Measurements from ENCODE around the gene NUDT10. TPM values are rescaled to one million over a fixed set of nuclear protein-coding genes. Genes with fewer than 3 reads are reported as not detected.
"Not testable (repeated sequence)": the region's sequence is repeated elsewhere in the genome, so short reads cannot be mapped to it uniquely, and the experiment has no call there.

NUDT10 gene
- polyA plus RNA-seq: 1 to 10 TPM in 3 of 4 donors, not detected in 1; 1.3 to 1.5 (median 1.4) TPM
- long read RNA-seq, donor 1, partial matches to known transcripts: 0 of 2 reads
- long read RNA-seq, donor 1, other reads (novel, unspliced or antisense): 0 of 2 reads
- long read RNA-seq, donor 2: 0 reads
- long read RNA-seq, donor 3: 0 reads
- long read RNA-seq, donor 4, partial matches to known transcripts: 0 of 1 reads
- long read RNA-seq, donor 4, other reads (novel, unspliced or antisense): 0 of 1 reads
- long read RNA-seq, donor 5, partial matches to known transcripts: 0 of 1 reads
- long read RNA-seq, donor 5, other reads (novel, unspliced or antisense): 0 of 1 reads
- long read RNA-seq, donor 6: 0 reads
- long read RNA-seq, donor 7, partial matches to known transcripts: 0 of 2 reads
- long read RNA-seq, donor 7, other reads (novel, unspliced or antisense): 0 of 2 reads
- long read RNA-seq, donor 8: 0 reads
- long read RNA-seq, donor 9: 0 reads
- long read RNA-seq, donor 10, partial matches to known transcripts: 0 of 4 reads
- long read RNA-seq, donor 10, other reads (novel, unspliced or antisense): 0 of 4 reads

GRCh38 chrX:51332188-51332942, at the start of gene NUDT10:
NUDT10 (plus strand) TSS chrX:51332822; CDS start chrX:51332966, 144 bp downstream.
- H3K9me3 ChIP-seq (ENCODE audit: control insufficient read depth in 2 of 2, insufficient read depth in 1 of 2, low read depth in 1 of 2, low read length in 1 of 2): no peaks in the 10 kb centered on the region
- 1 to 44% (median 16%) methylated on average over 19 to 68 of the region's 68 CpGs for WGBS, 3 donors
- peak within 1 kb of the TSS in 2 of 3 donors; percentile 1 to 35 for H3K4me3 ChIP-seq (ENCODE audit: low read depth in 1 of 3, low read length in 3 of 3)
- peaks cover 0 to 5% (median 2%) of the 10 kb centered on the region in 3 donors for H3K27me3 ChIP-seq (ENCODE audit: control insufficient read depth in 3 of 3, insufficient read depth in 3 of 3, low read length in 3 of 3)
- no peak for FAIRE-seq
- H3K27ac ChIP-seq (ENCODE audit: low read depth in 1 of 3, low read length in 2 of 3): no peak within 1 kb of the TSS
- peak in 1 of 2 donors; percentile 36 for DNase-seq
- H3K36me3 ChIP-seq (ENCODE audit: control insufficient read depth in 3 of 3, insufficient read depth in 2 of 3, low read depth in 1 of 3, low read length in 3 of 3): no peaks in the 10 kb centered on the region
- H3K4me1 ChIP-seq (ENCODE audit: control insufficient read depth in 3 of 3, insufficient read depth in 2 of 3, low read depth in 1 of 3, low read length in 2 of 3): no peaks in the 10 kb centered on the region

- FAIRE-seq (no peak), DNase-seq (no peak)
- no peak overlapping the region for H3K27ac ChIP-seq (ENCODE audit: low read depth in 1 of 3, low read length in 2 of 3)
- H3K36me3 ChIP-seq (ENCODE audit: control insufficient read depth in 3 of 3, insufficient read depth in 2 of 3, low read depth in 1 of 3, low read length in 3 of 3): no peaks in the 10 kb centered on the region
- no peak overlapping the region for H3K4me3 ChIP-seq (ENCODE audit: low read depth in 1 of 3, low read length in 3 of 3)
- H3K4me1 ChIP-seq (ENCODE audit: control insufficient read depth in 3 of 3, insufficient read depth in 2 of 3, low read depth in 1 of 3, low read length in 2 of 3): no peaks in the 10 kb centered on the region
- WGBS, 3 donors: 45 to 52% (median 50%) methylated on average over 3 of the region's 3 CpGs
- no peaks in the 10 kb centered on the region for H3K27me3 ChIP-seq (ENCODE audit: control insufficient read depth in 3 of 3, insufficient read depth in 3 of 3, low read length in 3 of 3)
- no peaks in the 10 kb centered on the region for H3K9me3 ChIP-seq (ENCODE audit: control insufficient read depth in 2 of 2, insufficient read depth in 1 of 2, low read depth in 1 of 2, low read length in 1 of 2)
Observed at GRCh38 chrX:51292421-51292820, 40.2 kb upstream of the NUDT10 start.

GRCh38 chrX:51296138-51296537, 36.5 kb upstream of the NUDT10 start:
- H3K36me3 ChIP-seq (ENCODE audit: control insufficient read depth in 3 of 3, insufficient read depth in 2 of 3, low read depth in 1 of 3, low read length in 3 of 3): no peaks in the 10 kb centered on the region
- no peaks in the 10 kb centered on the region for H3K4me1 ChIP-seq (ENCODE audit: control insufficient read depth in 3 of 3, insufficient read depth in 2 of 3, low read depth in 1 of 3, low read length in 2 of 3)
- no peak for DNase-seq
- H3K9me3 ChIP-seq (ENCODE audit: control insufficient read depth in 2 of 2, insufficient read depth in 1 of 2, low read depth in 1 of 2, low read length in 1 of 2): no peaks in the 10 kb centered on the region
- FAIRE-seq: no peak
- no peak overlapping the region for H3K27ac ChIP-seq (ENCODE audit: low read depth in 1 of 3, low read length in 2 of 3)
- H3K27me3 ChIP-seq (ENCODE audit: control insufficient read depth in 3 of 3, insufficient read depth in 3 of 3, low read length in 3 of 3): no peaks in the 10 kb centered on the region
- no peak overlapping the region for H3K4me3 ChIP-seq (ENCODE audit: low read depth in 1 of 3, low read length in 3 of 3)
- 71 to 92% (median 72%) methylated on average over 2 of the region's 2 CpGs for WGBS, 3 donors

- no peak for DNase-seq
- H3K4me3 ChIP-seq (ENCODE audit: low read depth in 1 of 3, low read length in 3 of 3): no peak overlapping the region
- 72 to 79% (median 75%) methylated on average over 1 of the region's 1 CpG for WGBS, 3 donors
- H3K27ac ChIP-seq (ENCODE audit: low read depth in 1 of 3, low read length in 2 of 3): no peak overlapping the region
- H3K9me3 ChIP-seq (ENCODE audit: control insufficient read depth in 2 of 2, insufficient read depth in 1 of 2, low read depth in 1 of 2, low read length in 1 of 2): no peaks in the 10 kb centered on the region
- FAIRE-seq: peak; percentile 44
- H3K36me3 ChIP-seq (ENCODE audit: control insufficient read depth in 3 of 3, insufficient read depth in 2 of 3, low read depth in 1 of 3, low read length in 3 of 3): no peaks in the 10 kb centered on the region
- H3K27me3 ChIP-seq (ENCODE audit: control insufficient read depth in 3 of 3, insufficient read depth in 3 of 3, low read length in 3 of 3): no peaks in the 10 kb centered on the region
- no peaks in the 10 kb centered on the region for H3K4me1 ChIP-seq (ENCODE audit: control insufficient read depth in 3 of 3, insufficient read depth in 2 of 3, low read depth in 1 of 3, low read length in 2 of 3)
Observed at GRCh38 chrX:51316271-51316670, 16.4 kb upstream of the NUDT10 start.

GRCh38 chrX:51332943-51333785, 542 bp downstream of the NUDT10 start:
- peak overlapping the region in 2 of 3 donors; percentile 1 to 35 for H3K4me3 ChIP-seq (ENCODE audit: low read depth in 1 of 3, low read length in 3 of 3)
- not testable (repeated sequence) for H3K27me3 ChIP-seq (ENCODE audit: control insufficient read depth in 3 of 3, insufficient read depth in 3 of 3, low read length in 3 of 3); H3K36me3 ChIP-seq (ENCODE audit: control insufficient read depth in 3 of 3, insufficient read depth in 2 of 3, low read depth in 1 of 3, low read length in 3 of 3); H3K27ac ChIP-seq (ENCODE audit: low read depth in 1 of 3, low read length in 2 of 3); H3K4me1 ChIP-seq (ENCODE audit: control insufficient read depth in 3 of 3, insufficient read depth in 2 of 3, low read depth in 1 of 3, low read length in 2 of 3); H3K9me3 ChIP-seq (ENCODE audit: control insufficient read depth in 2 of 2, insufficient read depth in 1 of 2, low read depth in 1 of 2, low read length in 1 of 2); FAIRE-seq; DNase-seq
- 3 to 44% (median 15%) methylated on average over 22 to 52 of the region's 56 CpGs for WGBS, 3 donors

- DNase-seq: no peak
- Histone ChIP-seq H3K36me3 (ENCODE audit: control insufficient read depth in 3 of 3, insufficient read depth in 2 of 3, low read depth in 1 of 3, low read length in 3 of 3) (no peaks in the 10 kb centered on the region), H3K27me3 (ENCODE audit: control insufficient read depth in 3 of 3, insufficient read depth in 3 of 3, low read length in 3 of 3) (peaks cover 0 to 5% (median 2%) of the 10 kb centered on the region in 3 donors), H3K4me3 (ENCODE audit: low read depth in 1 of 3, low read length in 3 of 3) (no peak overlapping the region), H3K4me1 (ENCODE audit: control insufficient read depth in 3 of 3, insufficient read depth in 2 of 3, low read depth in 1 of 3, low read length in 2 of 3) (no peaks in the 10 kb centered on the region), H3K9me3 (ENCODE audit: control insufficient read depth in 2 of 2, insufficient read depth in 1 of 2, low read depth in 1 of 2, low read length in 1 of 2) (no peaks in the 10 kb centered on the region), H3K27ac (ENCODE audit: low read depth in 1 of 3, low read length in 2 of 3) (no peak overlapping the region)
- no peak for FAIRE-seq
- 72 to 84% (median 73%) methylated on average over 4 of the region's 4 CpGs for WGBS, 3 donors
Observed at GRCh38 chrX:51334276-51334675, 1.7 kb downstream of the NUDT10 start.

GRCh38 chrX:51336584-51336983, 4.0 kb downstream of the NUDT10 start:
- no peaks in the 10 kb centered on the region for H3K9me3 ChIP-seq (ENCODE audit: control insufficient read depth in 2 of 2, insufficient read depth in 1 of 2, low read depth in 1 of 2, low read length in 1 of 2)
- H3K36me3 ChIP-seq (ENCODE audit: control insufficient read depth in 3 of 3, insufficient read depth in 2 of 3, low read depth in 1 of 3, low read length in 3 of 3): no peaks in the 10 kb centered on the region
- H3K4me3 ChIP-seq (ENCODE audit: low read depth in 1 of 3, low read length in 3 of 3): no peak overlapping the region
- DNase-seq: peak; percentile 8 to 11
- H3K27ac ChIP-seq (ENCODE audit: low read depth in 1 of 3, low read length in 2 of 3): no peak overlapping the region
- H3K4me1 ChIP-seq (ENCODE audit: control insufficient read depth in 3 of 3, insufficient read depth in 2 of 3, low read depth in 1 of 3, low read length in 2 of 3): no peaks in the 10 kb centered on the region
- no peak for FAIRE-seq
- 12 to 15% (median 13%) methylated on average over 3 of the region's 3 CpGs for WGBS, 3 donors
- peaks cover 0 to 5% (median 2%) of the 10 kb centered on the region in 3 donors for H3K27me3 ChIP-seq (ENCODE audit: control insufficient read depth in 3 of 3, insufficient read depth in 3 of 3, low read length in 3 of 3)

- no peaks in the 10 kb centered on the region for H3K27me3 ChIP-seq (ENCODE audit: control insufficient read depth in 3 of 3, insufficient read depth in 3 of 3, low read length in 3 of 3)
- DNase-seq (no peak), FAIRE-seq (no peak)
- no peaks in the 10 kb centered on the region for H3K4me1 ChIP-seq (ENCODE audit: control insufficient read depth in 3 of 3, insufficient read depth in 2 of 3, low read depth in 1 of 3, low read length in 2 of 3)
- no peaks in the 10 kb centered on the region for H3K36me3 ChIP-seq (ENCODE audit: control insufficient read depth in 3 of 3, insufficient read depth in 2 of 3, low read depth in 1 of 3, low read length in 3 of 3)
- 78 to 89% (median 85%) methylated on average over 6 to 7 of the region's 7 CpGs for WGBS, 3 donors
- H3K9me3 ChIP-seq (ENCODE audit: control insufficient read depth in 2 of 2, insufficient read depth in 1 of 2, low read depth in 1 of 2, low read length in 1 of 2): no peaks in the 10 kb centered on the region
- H3K4me3 ChIP-seq (ENCODE audit: low read depth in 1 of 3, low read length in 3 of 3): no peak overlapping the region
- no peak overlapping the region for H3K27ac ChIP-seq (ENCODE audit: low read depth in 1 of 3, low read length in 2 of 3)
Observed at GRCh38 chrX:51361251-51361650, 28.6 kb downstream of the NUDT10 start.
